NCI-H2107 treated with DMSO at 0.1 percent for 48 hours (cell line): ENCODE results near the gene SLC25A28.

Experiments used
- DNase-seq: peaks from one replicate; lab custom pipeline; 2025; ENCODE audit not compliant: unreplicated experiment; lab: John Stamatoyannopoulos, UW

Gene SLC25A28

DNA sequence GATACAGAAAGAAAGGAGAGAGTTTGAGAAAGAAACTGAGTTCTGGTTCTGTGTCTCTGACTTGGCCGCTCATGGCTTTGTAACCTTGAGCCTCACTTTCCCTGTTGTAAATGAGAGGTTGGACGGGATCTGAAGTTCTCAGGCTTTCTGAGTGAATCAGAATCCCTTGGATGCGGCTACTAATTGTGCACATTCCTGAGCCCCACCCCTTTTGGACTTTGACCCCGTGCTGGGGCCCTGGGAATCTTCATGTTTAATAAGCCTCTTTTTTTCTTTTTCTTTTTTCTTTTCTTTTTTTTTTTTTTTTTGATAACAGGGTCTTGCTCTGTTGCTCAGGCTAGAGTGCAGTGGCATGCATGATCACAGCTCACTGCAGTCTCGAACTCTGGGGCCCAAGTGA lies 26.9 kb downstream of the SLC25A28 start:
- no peak for DNase-seq

DNA sequence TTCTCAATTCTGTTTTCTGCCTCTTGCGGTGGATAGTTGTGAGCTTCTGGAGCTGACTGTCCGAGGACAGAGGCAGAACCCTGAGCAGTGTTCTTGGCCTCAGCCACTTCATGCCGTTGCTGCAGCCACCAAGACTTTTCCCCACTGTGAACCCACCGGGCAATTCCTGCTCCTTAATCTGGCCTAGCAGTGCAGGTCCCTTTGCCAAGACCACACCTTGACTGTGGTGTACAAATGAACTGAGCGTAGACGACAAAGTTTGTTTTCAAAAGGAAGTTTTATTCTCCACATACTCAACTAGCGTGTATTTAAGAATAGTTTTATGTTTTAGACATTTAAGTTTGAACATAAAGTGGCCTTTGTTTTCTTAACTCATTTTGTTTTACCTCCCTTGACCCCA lies 29.4 kb downstream of the SLC25A28 start:
- no peak for DNase-seq

GRCh38 chr10:99583687-99584086 lies 36.6 kb downstream of the SLC25A28 start:
- DNase-seq: no peak

- no peak for DNase-seq
Observed at GRCh38 chr10:99582255-99582770, 37.9 kb downstream of the SLC25A28 start.

GRCh38 chr10:99579971-99580370 lies 40.3 kb downstream of the SLC25A28 start:
- DNase-seq: no peak

DNA sequence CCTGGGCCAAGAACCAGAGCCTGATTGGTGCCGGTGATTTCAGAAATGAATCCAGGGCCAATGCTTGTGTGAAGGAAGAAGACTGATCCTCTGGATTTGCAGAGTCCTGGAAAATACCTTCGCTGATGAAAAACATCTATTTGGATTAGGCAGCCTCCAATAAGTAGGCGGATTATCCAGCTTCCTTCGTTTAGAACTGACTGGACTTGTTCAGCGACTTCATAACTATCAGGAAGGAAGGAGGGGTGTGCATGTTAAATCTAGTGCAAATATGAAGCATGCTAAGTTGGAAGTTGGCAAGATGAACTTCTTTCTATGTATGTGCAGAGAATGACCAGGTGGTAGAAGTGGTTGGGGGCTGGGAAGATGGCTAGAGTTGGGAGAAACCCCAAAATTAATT lies 46.4 kb downstream of the SLC25A28 start:
- DNase-seq: no peak

DNA sequence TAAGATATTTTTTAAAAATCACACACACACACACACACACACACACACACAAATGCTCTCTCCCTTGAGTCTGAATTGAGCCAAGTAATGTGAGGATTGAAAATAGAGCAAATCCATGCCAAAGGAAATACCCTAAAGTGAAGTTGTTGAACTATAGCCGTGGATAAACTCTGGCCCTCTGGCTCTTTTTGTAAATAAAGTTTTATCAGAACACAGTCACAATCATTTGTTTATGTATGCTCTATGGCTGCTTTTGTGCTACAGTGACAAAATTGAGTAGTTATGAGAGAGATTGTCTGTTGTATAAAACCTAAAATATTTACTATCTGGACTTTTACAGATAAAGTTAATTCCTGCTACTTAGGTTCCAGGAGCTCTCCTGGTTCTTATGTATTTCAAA lies 48.4 kb downstream of the SLC25A28 start:
- no peak for DNase-seq

- DNase-seq: no peak
Observed at GRCh38 chr10:99569961-99570360, 50.3 kb downstream of the SLC25A28 start.

DNA sequence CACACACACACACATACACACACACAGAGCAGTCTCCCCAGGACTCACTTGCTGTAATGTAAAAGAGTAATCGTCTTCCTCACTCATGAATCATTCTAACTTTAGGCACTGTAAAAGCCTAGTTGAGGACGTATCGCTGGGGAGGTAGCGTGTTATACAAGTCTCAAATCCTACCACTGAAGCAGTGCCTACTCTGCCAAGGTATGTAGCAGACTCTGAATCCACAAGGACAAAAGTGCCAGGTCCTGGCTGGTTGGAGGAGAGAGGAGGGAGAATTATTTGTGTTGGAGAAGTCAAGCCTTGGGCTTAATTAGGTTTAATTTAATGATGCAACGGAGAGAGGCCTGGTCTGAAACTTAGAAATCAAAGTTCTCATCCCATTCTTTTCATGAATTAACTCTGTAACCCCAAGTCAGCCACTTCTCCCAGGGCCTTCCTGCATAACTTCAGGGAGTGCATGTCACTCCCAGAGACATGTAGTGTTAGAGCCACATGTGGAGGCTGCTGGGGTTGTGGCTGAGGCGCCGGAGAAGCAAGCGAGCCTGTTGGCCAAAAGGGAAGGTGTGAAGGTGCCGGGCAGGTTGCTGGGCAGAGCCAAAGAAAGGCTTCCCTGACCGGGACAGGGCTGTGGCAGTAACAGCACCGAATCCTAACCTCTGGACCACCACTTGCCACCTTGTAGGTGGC lies 50.8 kb downstream of the SLC25A28 start:
- DNase-seq: no peak

DNA sequence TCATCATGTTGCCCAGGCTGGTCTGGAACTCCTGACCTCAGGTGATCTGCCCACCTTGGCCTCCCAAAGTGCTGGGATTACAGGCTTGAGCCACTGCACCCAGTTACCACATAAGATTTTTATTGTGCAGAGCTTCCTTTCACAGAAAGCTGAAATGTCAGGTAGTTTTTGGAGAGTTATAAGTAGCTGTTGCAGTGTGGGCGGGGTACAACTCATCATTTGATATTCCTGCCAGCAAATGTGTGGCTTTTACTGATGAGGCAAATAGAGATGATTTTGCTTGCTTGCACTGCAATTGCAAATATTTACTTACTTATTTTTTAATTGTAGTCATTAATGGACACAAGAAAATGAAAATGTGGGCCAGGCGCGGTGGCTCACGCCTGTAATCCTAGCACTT lies 55.1 kb downstream of the SLC25A28 start:
- no peak for DNase-seq

GRCh38 chr10:99564361-99564760 lies 55.9 kb downstream of the SLC25A28 start:
- no peak for DNase-seq

DNA sequence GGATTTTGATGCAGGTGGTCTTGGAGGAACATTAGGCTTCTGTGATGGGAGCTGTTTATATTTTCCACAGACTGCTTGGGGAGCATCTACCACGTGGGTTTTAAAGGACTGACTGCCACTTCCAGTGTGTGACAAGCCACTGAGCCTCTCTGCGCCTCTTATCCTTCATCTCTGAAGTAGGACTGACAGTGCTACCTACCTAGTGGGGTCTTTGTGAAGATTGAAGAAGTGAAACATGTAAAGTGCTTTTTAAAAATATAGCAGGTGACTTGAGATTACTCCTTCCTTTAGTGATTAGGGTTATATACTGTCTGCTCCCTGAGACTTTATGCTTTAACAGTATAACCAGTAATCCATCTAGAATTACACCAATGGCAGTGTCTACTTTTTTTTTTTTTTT lies 57.6 kb downstream of the SLC25A28 start:
- DNase-seq: no peak
